ENCODE measurements around the gene ABLIM2.
"Not testable (repeated sequence)": the region's sequence is repeated elsewhere in the genome, so short reads cannot be mapped to it uniquely, and the experiment has no call there.

Gene ABLIM2

DNA sequence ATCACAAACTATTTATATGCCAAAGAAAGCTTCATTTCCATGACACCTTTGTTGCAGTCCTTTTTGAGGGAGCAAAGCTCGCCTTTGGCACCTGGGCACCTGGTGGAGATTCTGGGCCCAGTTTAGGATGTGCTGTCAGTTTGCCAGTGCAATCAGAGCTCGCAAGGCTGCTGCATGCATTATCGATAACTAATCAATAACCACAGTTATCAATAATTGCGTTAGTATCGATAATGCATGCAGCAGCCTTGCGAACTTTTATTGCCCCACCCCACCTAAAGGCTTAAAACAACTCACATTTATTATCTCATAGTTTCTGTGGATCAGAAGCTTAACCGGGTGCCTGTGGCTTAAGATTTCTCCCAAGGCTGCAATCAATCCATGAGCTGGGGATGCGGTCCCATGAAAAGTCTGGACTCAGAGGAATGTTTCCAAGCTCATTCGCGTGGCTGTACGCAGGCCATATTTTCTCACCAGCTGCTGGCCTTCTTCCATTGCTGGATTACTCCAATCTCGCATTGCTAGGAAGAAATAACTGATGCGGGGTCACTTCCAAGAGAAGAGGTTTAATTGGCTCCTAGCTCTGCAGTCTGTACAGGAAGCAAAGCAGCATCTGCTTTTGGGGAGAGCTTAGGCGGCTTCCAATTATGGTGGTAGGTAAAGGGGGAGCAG lies 212.8 kb downstream of the ABLIM2 start:
- in situ Hi-C loops (cut with MboI; ENCODE audit: low sequenced_read_pairs): no loop called here

DNA sequence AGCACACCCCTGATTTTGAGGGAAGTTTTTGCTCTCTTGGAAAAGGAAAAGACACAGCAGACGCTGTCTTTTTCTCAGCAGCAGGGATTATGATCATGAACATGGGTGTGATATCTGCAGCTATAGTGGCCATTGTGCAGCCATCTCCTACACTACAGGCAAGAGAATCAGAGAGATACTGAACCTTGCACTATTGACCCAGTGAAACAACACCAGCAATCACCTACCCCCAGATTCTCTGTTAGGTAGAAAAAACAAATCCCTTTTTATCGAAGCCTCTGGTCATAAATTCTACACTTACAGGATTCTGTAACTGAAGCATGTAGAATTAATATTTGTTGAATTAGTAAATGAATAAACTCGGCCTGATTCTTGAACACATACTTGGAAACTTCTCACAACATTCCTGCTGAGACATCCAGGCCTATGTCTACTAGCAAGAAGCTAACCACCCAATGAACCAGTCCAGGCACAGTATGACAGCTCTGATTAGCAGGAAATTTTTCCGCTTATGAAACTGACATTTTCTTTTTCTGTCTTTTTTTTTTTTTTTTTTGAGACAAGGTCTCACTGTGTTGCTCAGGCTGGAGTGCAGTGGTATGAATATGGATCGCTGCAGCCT lies 213.9 kb downstream of the ABLIM2 start:
- in situ Hi-C loops (cut with MboI; ENCODE audit: low sequenced_read_pairs): no loop called here

DNA sequence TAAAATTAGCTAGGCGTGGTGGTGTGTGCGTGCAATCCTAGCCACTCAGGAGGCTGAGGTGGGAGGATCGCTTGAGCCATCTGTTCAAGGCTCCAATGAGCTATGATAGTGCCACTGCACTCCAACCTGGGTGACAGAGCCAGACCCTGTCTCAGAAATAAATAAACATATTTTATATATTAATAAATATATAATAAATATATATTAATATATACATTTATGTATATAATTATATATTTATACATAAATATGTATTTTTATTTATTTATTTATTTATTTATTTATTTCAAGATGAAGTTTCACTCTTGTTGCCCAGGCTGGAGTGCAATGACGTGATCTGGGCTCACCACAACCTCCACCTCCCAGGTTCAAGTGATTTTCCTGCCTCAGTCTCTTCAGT lies 214.9 kb downstream of the ABLIM2 start:
- in situ Hi-C loops (cut with MboI; ENCODE audit: low sequenced_read_pairs): not testable (repeated sequence)

DNA sequence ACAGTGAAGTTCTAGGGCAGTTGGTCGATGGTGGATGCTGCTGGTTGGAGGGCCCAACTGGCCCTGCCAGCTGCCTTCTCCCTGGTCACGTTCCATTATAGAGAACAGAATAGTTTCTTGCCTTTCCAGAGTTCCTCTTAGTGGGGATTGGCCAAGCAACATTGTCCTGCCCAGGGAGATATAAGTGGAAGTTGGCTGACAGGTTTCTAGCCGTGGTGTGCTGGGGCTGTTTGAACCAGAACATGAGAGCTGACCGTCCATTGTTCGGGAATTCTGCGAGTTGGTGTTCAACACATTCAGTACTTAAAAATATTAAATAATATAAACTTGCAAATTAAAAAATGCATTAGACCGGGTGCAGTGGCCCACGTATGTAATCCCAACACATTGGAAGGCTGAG lies 215.4 kb downstream of the ABLIM2 start:
- in situ Hi-C loops (cut with MboI; ENCODE audit: low sequenced_read_pairs): no loop called here

DNA sequence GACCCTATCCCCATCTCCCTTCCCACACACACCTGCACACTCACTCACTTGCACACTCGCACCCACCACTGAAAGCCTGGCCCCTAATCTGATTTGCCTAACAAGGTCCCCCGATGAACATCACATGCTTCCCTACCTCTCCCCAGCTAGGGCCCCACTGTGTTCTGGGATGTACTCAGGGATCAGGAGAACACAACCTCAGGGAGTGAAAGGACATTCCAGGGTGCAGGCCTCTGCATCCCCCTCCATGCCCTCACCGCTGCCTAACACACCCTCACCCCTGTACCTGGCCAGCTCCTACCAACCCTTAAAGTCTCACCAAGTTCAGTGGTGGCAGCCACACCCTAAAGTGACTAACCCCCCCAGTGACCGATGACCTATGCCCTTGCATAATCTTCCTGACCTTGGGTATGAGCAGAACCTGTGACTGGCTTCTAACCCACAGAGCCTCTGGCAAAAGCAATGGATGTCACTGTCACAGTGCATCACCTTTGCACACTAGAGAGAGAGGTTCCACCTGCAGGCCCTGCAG lies 216.6 kb downstream of the ABLIM2 start:
- in situ Hi-C loops (cut with MboI; ENCODE audit: low sequenced_read_pairs): no loop called here

DNA sequence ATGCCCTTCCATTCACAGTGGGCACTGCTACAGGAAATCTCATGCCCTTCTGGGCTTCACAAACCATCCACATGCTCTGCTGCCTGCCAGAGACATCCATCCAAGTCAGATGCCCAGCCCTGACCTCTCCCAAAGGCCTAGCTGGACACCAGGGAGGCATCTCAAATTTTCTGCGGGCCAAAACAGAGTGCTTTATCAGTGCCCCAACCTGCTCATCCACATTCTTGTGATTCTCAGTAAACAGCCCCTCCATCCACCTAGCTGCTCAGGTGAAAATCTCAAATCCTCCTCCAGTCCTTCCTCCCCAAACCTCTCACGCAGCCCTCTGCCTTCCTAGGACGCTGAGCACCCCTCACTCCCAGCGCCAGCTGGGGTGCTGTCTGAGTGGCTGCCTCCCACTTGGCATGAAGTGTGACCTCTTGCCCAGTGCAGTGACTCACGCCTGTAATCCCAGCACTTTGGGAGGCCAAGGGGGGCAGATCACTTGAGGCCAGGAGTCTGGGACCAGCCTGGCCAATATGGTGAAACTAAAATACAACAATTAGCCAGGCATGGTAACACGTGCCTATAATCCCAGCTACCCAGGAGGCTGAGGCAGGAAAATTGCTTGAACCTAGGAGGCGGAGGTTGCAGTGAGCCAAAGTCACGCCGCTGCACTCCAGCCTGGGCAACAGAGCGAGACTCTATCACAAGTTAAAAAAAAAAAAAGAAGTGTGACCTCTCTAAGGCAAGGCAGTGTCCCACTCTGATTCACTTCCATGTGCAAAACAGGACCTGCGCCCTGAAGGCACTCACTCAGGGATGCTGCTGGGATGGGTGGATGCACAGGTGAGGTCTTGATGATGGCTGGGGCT lies 217.3 kb downstream of the ABLIM2 start:
- in situ Hi-C loops (cut with MboI; ENCODE audit: low sequenced_read_pairs): no loop called here

DNA sequence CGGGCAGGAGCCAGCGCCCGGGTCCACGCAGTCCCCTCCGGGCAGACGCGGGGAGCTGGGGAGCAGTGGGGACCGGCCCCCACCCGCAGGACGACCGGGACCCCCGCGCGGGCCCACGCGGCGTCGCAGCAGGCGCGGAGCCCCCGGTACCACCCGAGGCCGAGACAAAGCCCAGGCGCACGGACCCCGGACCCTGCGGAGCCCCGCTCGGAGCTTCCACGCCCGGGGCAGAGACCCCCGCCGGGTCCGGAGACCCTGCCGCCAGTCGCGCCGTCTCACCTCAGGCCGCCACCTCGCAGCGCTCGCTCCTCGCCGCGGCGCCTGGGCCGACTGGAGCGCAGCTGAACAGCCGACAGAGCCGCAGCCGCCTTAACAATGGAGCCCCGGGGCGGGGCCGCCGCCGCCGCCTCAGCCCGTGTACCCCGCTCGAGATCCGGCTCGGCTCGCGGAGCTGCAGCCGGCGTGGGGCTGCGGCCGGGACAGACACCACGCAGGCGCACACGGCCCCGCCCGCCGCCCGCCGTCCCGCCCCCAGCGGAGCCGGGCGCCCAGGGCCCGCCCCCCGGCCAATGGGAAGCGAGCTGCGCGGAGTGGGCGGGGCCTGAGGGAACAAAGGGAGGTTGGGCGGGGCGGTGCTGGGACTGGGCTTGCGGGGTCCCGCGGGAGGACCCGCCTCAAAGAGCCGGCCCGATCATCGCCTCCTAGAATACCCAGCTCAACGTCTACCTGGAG lies 219.1 kb downstream of the ABLIM2 start, which contains the start of gene AFAP1:
AFAP1 (minus strand) TSS at position 485 of the 732 bp plus-strand sequence. CDS start 67,783 bp downstream, outside the sequence.
- in situ Hi-C loops (cut with MboI; ENCODE audit: low sequenced_read_pairs): no loop called here

DNA sequence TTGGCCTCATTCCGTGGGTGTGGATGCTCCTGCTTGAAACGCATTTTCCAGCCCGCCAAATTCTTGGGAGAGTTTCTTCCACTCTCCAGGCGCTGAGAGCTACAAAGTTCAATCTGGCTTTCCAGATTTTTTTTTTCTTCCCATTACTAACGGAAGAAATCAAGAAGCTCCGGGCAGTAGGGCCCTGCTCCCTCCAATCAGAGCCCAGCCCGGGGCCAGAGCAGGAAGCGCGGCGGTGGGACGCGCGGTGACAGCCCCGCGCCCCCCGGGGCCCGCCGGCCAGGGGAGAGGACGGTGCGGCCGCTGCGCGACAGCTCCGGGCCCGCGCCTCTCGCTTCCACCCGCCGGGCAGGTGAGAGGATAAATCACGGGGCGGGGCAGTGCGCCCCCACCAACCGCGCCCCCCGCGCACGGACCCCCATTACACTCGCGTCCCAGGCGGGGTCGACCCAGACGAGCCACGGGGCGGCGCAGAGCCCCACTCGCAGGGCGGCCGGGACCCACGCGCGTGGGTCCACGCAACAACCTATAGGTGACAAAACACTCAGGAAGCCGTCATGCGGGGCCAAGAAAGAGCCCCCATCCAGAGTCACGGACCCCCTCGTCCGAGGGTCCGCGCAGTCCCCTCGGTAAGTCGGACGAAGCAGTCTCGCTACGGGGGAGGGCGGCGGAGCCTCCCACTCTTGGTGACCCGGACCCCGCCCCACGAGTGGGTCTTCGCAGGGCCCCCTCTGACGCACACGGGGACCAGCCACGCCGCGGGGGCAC lies 219.8 kb downstream of the ABLIM2 start:
- in situ Hi-C loops (cut with MboI; ENCODE audit: low sequenced_read_pairs): no loop called here

DNA sequence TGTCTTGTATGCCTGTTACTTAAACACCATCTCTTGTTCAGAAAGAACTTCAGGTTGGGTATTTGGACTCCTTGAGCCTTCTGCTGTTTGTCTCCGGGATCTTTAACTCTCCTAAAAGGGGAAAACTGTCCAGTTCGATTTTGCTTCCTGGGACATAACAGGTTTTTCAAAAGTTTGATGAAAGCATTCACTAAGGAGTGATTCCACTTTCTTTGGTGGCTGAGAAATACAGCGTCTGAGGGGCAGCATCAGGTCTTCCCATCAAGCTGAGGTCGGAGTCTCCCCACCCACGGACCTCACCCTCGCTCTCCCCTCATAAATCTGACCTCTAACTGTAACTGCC lies 220.4 kb downstream of the ABLIM2 start:
- in situ Hi-C loops (cut with MboI; ENCODE audit: low sequenced_read_pairs): no loop called here

DNA sequence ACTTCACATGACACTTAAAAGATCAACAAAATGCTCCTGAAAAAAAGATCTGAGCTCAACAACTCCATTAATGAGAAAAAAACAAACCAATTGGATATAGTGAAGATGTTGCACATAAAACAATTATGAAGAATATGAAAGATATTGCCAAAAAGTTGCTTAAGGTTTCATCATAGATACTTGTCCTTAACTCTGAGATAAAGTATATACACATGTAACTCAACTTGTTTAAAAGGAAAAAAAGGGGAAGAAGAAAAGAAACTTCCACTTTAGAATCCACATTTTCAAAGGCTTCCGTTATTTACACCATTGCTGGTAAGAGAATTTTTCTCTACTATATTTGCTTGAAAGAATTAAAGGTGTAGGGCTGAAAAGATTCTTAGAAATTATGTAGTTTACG lies 221.6 kb downstream of the ABLIM2 start:
- in situ Hi-C loops (cut with MboI; ENCODE audit: low sequenced_read_pairs): no loop called here

DNA sequence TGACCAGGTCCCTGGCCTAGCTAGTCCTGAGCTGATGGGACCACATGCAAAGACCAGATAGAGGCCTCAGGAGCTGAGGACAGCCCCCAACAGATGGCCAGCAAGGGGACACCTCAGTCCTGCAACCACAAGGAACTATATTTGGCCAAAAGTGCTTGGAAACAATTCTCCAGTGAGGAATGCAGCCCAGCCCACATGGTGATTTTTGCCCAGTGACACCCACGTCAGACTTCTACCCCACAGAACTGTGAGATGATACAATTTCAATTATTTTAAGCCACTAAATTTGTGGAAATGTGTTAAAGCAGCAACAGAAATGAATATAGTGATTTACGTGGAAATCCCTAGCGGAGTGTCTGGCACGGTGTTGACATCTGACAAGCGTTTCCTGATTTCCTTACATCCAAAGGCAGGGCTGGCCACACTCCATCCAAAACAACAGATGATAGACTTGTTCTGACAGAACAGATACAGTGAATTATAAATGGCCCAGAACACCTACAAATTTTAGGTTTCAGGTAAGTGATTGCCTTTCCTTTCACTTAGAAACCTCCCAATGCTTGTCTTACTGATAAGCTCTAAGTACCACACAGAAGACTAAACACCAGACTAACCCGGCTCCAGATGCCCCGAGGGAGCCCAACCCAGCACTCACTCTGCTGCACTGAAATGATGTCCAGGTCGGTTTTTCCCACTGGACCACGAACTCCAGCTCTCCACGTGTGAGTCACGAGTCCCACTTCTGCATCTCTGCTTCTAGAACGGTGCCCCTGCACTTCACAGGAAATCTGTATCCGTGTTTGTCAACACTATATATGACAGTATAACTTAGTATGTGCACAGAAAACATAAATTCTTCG lies 224.7 kb downstream of the ABLIM2 start:
- in situ Hi-C loops (cut with MboI; ENCODE audit: low sequenced_read_pairs): no loop called here

DNA sequence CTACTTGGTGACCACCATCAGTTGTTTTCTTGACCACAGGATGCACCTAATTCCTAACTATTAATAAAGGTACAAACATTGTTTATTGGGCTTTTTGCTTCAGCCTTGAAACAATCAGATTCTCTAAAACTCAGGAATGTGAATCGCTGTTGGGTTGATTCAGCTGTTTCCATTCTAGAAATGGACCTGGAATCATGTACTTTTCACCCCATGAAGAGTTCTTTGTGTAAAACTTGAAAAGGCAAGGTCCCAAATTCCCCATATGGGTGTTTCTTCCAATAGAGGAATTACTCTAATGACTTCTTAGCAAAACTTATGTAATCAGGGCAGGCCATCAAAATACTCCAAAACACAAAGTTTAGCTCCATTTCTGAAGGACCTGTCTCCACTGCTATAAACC lies 226.3 kb downstream of the ABLIM2 start:
- in situ Hi-C loops (cut with MboI; ENCODE audit: low sequenced_read_pairs): no loop called here

DNA sequence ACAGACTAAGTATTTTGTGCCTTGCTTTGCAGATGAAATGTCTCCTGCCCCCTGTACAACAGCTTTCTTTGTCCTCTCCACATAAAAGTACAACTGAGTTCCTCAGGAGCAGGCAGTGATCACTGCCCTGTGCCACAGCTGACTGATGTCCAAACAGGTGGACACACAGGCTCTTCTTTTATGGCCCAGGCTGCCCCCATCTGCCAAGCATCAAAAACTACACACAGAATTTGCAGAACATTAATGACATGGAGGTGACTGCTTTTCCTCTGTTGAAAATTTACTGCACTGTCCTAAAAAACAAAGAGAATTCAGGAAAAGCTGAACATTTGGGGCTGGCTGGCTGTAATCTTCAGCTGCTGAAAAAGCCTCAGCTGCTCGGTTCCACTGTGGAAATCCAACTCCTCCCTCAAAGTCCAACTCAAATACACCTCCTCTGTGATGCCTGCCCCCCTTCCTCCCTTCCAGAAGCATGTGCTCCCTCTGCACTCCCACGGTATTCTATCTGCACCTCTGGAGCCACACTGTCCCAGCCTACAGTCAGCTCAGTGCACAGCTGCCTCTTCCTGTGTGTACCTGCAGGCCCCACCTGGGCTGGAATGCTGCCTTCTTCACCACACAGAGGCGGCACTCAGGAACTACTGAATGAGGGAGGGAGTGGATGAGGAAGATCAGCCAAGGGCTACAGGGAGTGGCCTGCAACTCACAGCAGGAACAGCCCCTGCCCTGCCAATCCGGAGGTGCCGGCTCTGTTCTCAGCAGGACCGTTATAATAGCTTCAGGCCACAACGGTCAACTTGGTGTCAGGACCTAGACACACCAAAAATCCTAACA lies 229.3 kb downstream of the ABLIM2 start:
- in situ Hi-C loops (cut with MboI; ENCODE audit: low sequenced_read_pairs): no loop called here

DNA sequence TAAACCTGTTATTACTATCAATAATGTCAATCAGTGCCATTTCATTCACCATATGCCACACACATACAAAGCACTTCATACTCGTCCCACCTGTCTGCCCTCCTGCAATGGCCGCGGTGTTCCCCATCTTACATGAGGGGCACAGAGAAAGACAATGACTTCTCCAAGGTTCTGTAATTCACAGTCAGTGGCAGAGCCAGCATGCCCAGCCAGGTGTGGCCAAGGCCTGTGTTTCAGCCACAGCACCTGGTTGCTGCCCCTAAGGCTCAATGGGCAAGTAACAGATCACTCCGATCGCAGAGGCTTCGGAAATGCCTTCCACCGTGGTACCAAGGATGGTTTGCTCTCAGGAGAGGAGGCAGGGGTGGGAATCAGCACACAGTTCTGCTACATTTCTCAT lies 229.9 kb downstream of the ABLIM2 start:
- in situ Hi-C loops (cut with MboI; ENCODE audit: low sequenced_read_pairs): no loop called here

DNA sequence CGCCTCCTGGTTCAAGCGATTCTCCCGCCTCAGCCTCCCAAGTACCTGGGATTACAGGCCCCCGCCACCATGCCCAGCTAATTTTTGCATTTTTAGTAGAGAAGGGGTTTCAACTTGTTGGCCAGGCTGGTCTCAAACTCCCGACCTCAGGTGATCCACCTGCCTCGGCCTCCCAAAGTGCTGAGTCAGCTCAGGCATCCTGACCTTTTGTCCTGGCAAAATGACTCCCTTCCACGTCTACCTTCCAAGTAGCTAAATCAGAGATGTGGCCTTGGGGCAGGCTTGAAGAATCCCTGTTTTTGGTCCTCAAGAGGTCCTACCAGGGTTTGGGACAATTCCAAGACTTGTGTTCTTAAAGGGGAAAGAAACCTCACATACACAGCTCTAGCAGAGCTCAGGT lies 231.8 kb downstream of the ABLIM2 start:
- in situ Hi-C loops (cut with MboI; ENCODE audit: low sequenced_read_pairs): no loop called here

DNA sequence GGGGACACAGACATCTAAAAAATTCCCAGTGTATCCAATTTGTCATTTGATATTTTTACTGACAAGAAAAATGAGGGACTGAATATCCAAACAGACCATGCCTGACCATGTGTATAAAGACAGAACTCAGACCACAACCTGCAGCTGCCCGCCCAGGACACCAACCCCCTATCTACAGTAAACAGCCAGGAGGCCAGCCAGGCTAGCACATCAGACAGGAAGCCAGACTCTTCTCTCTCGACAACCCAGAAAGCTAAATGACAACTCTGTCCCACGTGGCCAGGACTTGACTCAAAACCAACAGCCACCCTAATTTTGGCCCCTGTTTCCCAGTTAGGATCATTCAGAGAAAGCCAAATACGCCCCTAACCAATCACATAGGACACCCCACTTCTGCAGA lies 234.0 kb downstream of the ABLIM2 start:
- in situ Hi-C loops (cut with MboI; ENCODE audit: low sequenced_read_pairs): no loop called here

DNA sequence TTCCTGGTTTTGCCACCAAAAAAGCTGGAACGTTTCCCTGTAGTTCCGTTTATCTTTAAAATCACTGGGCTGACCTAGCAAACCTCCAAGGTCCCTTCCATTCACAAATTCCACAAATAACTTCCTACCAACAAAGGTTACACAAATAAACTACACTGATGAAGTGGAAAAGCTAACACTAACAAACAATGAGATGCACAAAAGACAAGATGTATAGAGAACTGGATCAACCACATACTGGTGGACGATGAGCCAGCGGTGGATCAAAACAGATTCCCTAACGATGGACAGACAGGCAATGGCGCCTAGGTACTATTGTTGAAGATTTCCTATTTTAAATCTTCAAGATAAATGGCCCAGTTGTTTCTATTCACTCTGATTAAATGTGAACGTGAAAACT lies 234.4 kb downstream of the ABLIM2 start:
- in situ Hi-C loops (cut with MboI; ENCODE audit: low sequenced_read_pairs): no loop called here

DNA sequence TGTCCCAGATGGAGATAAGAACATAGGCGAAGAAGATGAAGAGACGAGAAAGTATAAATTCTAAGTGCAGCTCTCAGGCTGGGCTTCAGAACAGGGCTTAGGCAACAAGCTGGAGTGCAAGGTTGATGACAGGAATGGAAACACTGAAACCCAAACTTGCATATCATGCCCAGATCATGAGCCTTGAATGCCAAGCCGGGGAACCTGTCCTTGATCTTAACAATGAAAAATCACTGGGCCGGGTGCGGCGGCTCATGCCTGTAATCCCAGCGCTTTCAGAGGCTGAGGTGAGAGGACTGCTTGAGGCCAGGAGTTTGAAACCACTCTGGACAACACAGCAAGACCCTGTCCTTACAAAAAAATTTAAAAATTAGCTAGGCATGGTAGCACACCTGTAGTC lies 236.1 kb downstream of the ABLIM2 start:
- in situ Hi-C loops (cut with MboI; ENCODE audit: low sequenced_read_pairs): no loop called here

DNA sequence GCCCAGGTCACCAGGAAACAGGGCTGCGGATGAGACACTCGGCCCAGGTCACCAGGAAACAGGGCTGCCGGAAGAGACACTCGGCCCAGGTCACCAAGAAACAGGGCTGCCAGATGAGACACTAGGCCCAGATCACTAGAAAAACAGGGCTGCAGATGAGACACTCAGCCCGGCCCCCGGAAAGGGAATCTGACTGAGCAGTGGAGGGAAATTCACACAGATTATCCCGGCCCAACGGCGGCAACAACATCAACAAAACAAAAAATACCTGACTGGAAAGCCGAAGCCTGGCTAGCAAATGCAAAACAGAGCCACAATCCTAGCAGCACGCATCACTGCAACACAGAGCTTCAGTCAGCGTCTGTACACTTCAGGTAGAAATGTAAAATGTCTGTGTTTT lies 239.6 kb downstream of the ABLIM2 start:
- in situ Hi-C loops (cut with MboI; ENCODE audit: low sequenced_read_pairs): no loop called here

Data from HL-60/S4 treated with phorbol 12-myristate 13-acetate at 8.2 ng/mL for 4 days and 3 days (cell line).